Endothelial cell of umbilical vein (primary cell): ENCODE measurements around the gene DNAJB11. TPM values are rescaled to one million over a fixed set of nuclear protein-coding genes. Genes with fewer than 3 reads are reported as not detected.

Experiments used
- BruUV-seq: library from RNA; stranded (reverse); fragments of 400-500 nt; replicated peaks from 2 replicates; lab custom pipeline; 2021; lab: Mats Ljungman, UMichigan
- CTCF ChIA-PET: fragments of 300-600, 350-600 bp; sonication (Branson Sonifier 250); formaldehyde crosslinking; loops from one replicate; lab custom pipeline; 2021; ENCODE audit warnings: antibody characterized with exemption, inconsistent platforms; lab: Charles Lee
- POLR2A ChIA-PET: fragments of 300-600, 350-600 bp; sonication (Branson Sonifier 250); formaldehyde crosslinking; loops from one replicate; lab custom pipeline; 2021; ENCODE audit warnings: antibody characterized with exemption, inconsistent platforms; lab: Charles Lee
- DNase-seq: peaks from one replicate; pipeline ENCODE4 v3.0.0-alpha.2; 2011; ENCODE audit warnings: low read depth, low spot score
- FAIRE-seq: peaks from 2 replicates; lab custom pipeline; 2011; peaks lifted over from hg19 to GRCh38; lab: Jason Lieb, UNC
- H2AFZ ChIP-seq: 2 replicates; pipeline ENCODE4 v1.6.0; 2012; ENCODE audit warnings: low read depth, low read length, control low read depth, inconsistent platforms
- H3K27ac ChIP-seq: 2 replicates; pipeline ENCODE4 v1.5.1; 2011; ENCODE audit warnings: low read depth, mild to moderate bottlenecking, control low read depth, low read length, moderate library complexity; ENCODE audit not compliant: insufficient read depth
- H3K27me3 ChIP-seq, 2 experiments: 2 replicates each; pipeline versions ENCODE4 v1.6.0 to v1.6.1; 2011; ENCODE audit warnings: low read length in 2 of 2, mixed read lengths in 1 of 2; ENCODE audit not compliant: control insufficient read depth in 2 of 2, insufficient read depth in 2 of 2
- H3K36me3 ChIP-seq, 2 experiments: 2 replicates in 1 of 2; 3 replicates in 1 of 2; pipeline ENCODE4 v1.5.1; 2011; ENCODE audit warnings: low read length in 2 of 2, mild to moderate bottlenecking in 1 of 2, moderate library complexity in 1 of 2; ENCODE audit not compliant: control insufficient read depth in 2 of 2, insufficient read depth in 2 of 2; ENCODE audit errors: extremely low read depth in 1 of 2
- H3K4me1 ChIP-seq: 3 replicates; pipeline ENCODE4 v1.5.1; 2011; ENCODE audit warnings: mild to moderate bottlenecking, low read length; ENCODE audit not compliant: control insufficient read depth, insufficient read depth; ENCODE audit errors: extremely low read depth
- H3K4me2 ChIP-seq: 2 replicates; pipeline ENCODE4 v1.6.1; 2011; ENCODE audit warnings: low read length, control low read depth, mixed read lengths; ENCODE audit not compliant: insufficient read depth
- H3K4me3 ChIP-seq, 3 experiments: fragments of 200-600 bp in 1 of 3; sonication (generic), shearing (Covaris generic) in 1 of 3; replicated peaks in 1 of 3; 2 replicates each; pipeline ENCODE4 v1.5.1; 2011 to 2016; ENCODE audit warnings: control low read depth in 3 of 3, low read length in 3 of 3, mild to moderate bottlenecking in 2 of 3, inconsistent platforms in 1 of 3, low read depth in 1 of 3, moderate library complexity in 1 of 3; ENCODE audit not compliant: insufficient read depth in 1 of 3
- H3K79me2 ChIP-seq: 2 replicates; pipeline ENCODE4 v1.6.0; 2012; ENCODE audit warnings: low read length, inconsistent platforms; ENCODE audit not compliant: control insufficient read depth, insufficient read depth
- H3K9ac ChIP-seq: replicated peaks from 2 replicates; pipeline ENCODE3; 2011; ENCODE audit warnings: low read length, control low read depth; ENCODE audit not compliant: insufficient read depth; ENCODE audit errors: extremely low read depth
- H3K9me1 ChIP-seq: replicated peaks from 3 replicates; pipeline ENCODE4 v1.6.0; 2011; ENCODE audit warnings: mild to moderate bottlenecking, low read length; ENCODE audit not compliant: control insufficient read depth, insufficient read depth; ENCODE audit errors: extremely low read depth
- H3K9me3 ChIP-seq: replicated peaks from 2 replicates; pipeline ENCODE4 v1.5.1; 2012; ENCODE audit warnings: low read length, inconsistent platforms; ENCODE audit not compliant: control insufficient read depth, insufficient read depth
- H4K20me1 ChIP-seq: replicated peaks from 2 replicates; pipeline ENCODE3; 2011; ENCODE audit warnings: mild to moderate bottlenecking, low read length; ENCODE audit not compliant: control insufficient read depth, insufficient read depth; ENCODE audit errors: extremely low read depth
- EZH2 ChIP-seq: IDR thresholded peaks from 2 replicates; pipeline ENCODE4 v1.6.1; 2012; ENCODE audit warnings: borderline replicate concordance, low read depth, mild to moderate bottlenecking, moderate library complexity, low read length, inconsistent platforms; ENCODE audit not compliant: severe bottlenecking
- FOS ChIP-seq: IDR thresholded peaks from 2 replicates; pipeline ENCODE4 v1.6.1; 2011; ENCODE audit warnings: mild to moderate bottlenecking, low read length, moderate library complexity, borderline replicate concordance; ENCODE audit not compliant: insufficient read depth
- GATA2 ChIP-seq: IDR thresholded peaks from 2 replicates; pipeline ENCODE4 v1.7.0; 2011; ENCODE audit warnings: low read depth, mild to moderate bottlenecking, moderate library complexity, mixed read lengths, low read length; ENCODE audit not compliant: insufficient read length, insufficient read depth
- JUN ChIP-seq: IDR thresholded peaks from 2 replicates; pipeline ENCODE4 v1.6.1; 2011; ENCODE audit warnings: borderline replicate concordance, low read depth; ENCODE audit not compliant: insufficient read length, insufficient read depth
- MYC ChIP-seq: IDR thresholded peaks from one replicate; pipeline ENCODE4 v1.6.1; 2011; ENCODE audit warnings: mild to moderate bottlenecking, low read depth, low read length
- POLR2A ChIP-seq: IDR thresholded peaks from 2 replicates; pipeline ENCODE4 v1.6.1; 2012; ENCODE audit warnings: low read depth, mild to moderate bottlenecking, control low read depth, low read length
- POLR2AphosphoS5 ChIP-seq: IDR thresholded peaks from 2 replicates; pipeline ENCODE4 v1.6.1; 2012; ENCODE audit warnings: low read depth, mild to moderate bottlenecking, control low read depth, low read length, moderate library complexity; ENCODE audit not compliant: insufficient read depth
- dilution Hi-C: fragments of 300-500 bp; cut with MboI; formaldehyde crosslinking; loops from one replicate; pipeline ENCODE4 v1.15.0; 2019; ENCODE audit warnings: low sequenced_read_pairs; ENCODE audit not compliant: extremely low pct_ligation_motif_present
- intact Hi-C: fragments of 100-400 bp; cut with micrococcal nuclease; formaldehyde crosslinking; loops from one replicate; pipeline ENCODE4 v1.10.0; 2022
- polyA plus RNA-seq, 4 experiments: library from polyadenylated mRNA; depleted of rRNA in 3 of 4; stranded (reverse) in 3 of 4; unstranded in 1 of 4; fragments of >200 nt; gene quantifications; 2 replicates each; pipeline versions ENCODE4 v1.2.1 to v1.2.3, GENCODE V29; 2011 to 2012; ENCODE audit warnings: missing spikeins in 1 of 4
- total RNA-seq: library from RNA; stranded (reverse); gene quantifications from 2 replicates; pipeline ENCODE4 v1.2.3, GENCODE V29; 2021
- TF ChIP-seq, protein P1 (sequence below), 2 donors: IDR thresholded peaks; 1 replicate in 1 of 2; 2 replicates in 1 of 2; pipeline ENCODE4 v1.5.1; 2011; ENCODE audit warnings: low read length in 2 of 2, mild to moderate bottlenecking in 2 of 2, moderate library complexity in 2 of 2, control low read depth in 1 of 2, inconsistent platforms in 1 of 2, low read depth in 1 of 2; ENCODE audit not compliant: insufficient read depth in 1 of 2; ENCODE audit errors: extremely low read depth in 1 of 2
- TF ChIP-seq, protein P2 (sequence below): IDR thresholded peaks from 2 replicates; pipeline ENCODE4 v1.6.1; 2011; ENCODE audit not compliant: insufficient read depth, insufficient read length

Gene DNAJB11
- total and polyA plus RNA-seq, 2 donors (not counting 3 experiments of a cell fraction or from before 2014, with no cell fraction given) = 39.5 to 87.6 TPM

DNA sequence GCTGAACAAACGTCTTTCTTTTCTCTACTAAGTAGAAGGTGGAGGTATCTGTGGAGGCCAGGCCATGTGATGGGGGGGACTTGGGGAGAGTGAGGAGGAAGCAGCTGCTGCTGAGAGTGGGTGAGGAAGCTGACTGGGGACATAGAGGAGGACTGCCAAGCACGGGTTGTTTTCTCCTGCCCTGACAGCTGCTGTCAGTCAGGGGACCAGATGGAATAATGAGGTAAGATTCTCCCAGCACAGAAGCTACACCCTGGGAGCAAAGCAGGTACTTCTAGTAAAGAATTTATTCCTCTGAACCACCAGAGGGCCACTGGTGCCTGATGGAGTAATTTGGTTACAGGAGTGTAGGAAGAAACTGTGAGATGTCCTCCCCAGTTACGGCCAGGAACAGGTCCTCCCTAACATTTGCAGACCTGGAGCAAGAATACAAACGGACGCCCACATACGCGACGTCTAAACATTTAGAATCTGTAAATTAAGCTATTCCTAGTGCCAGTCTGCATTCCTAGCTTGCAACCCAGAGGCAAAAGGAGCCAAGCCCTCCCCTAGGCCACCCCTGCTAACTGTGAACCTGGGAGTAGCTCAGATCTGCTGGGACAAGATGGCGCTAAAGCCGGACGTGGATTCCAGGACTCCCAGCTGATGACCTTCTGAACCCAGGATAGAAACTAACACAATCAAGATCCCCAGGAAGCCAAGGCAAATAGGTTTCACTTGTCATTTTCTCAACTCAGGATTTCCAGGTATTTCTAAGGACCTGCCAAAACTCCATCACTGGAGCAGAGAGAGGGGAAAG lies 41.1 kb upstream of the DNAJB11 start:
- Histone ChIP-seq H2AFZ (no peak overlapping the region), H3K4me2 (no peak overlapping the region), H3K9me1 (no peaks in the 10 kb centered on the region), H3K36me3 (no peaks in the 10 kb centered on the region), H3K4me3 (no peak overlapping the region), H3K9ac (no peak overlapping the region), H3K27me3 (no peaks in the 10 kb centered on the region), H3K4me1 (no peaks in the 10 kb centered on the region), H3K27ac (no peak overlapping the region), H3K79me2 (no peaks in the 10 kb centered on the region), H3K9me3 (no peaks in the 10 kb centered on the region), H4K20me1 (no peaks in the 10 kb centered on the region)
- intact Hi-C loops (no loop called here), dilution Hi-C loops (no loop called here)
- TF ChIP-seq, protein P1, sequence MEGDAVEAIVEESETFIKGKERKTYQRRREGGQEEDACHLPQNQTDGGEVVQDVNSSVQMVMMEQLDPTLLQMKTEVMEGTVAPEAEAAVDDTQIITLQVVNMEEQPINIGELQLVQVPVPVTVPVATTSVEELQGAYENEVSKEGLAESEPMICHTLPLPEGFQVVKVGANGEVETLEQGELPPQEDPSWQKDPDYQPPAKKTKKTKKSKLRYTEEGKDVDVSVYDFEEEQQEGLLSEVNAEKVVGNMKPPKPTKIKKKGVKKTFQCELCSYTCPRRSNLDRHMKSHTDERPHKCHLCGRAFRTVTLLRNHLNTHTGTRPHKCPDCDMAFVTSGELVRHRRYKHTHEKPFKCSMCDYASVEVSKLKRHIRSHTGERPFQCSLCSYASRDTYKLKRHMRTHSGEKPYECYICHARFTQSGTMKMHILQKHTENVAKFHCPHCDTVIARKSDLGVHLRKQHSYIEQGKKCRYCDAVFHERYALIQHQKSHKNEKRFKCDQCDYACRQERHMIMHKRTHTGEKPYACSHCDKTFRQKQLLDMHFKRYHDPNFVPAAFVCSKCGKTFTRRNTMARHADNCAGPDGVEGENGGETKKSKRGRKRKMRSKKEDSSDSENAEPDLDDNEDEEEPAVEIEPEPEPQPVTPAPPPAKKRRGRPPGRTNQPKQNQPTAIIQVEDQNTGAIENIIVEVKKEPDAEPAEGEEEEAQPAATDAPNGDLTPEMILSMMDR (IDR thresholded peaks at IDR 0.05; ENCODE audit: extremely low read depth in 1 of 2, insufficient read depth in 1 of 2, low read depth in 1 of 2, low read length in 2 of 2) = no peak
- TF ChIP-seq EZH2 = no peak
- TF ChIP-seq POLR2AphosphoS5 = no peak
- no peak for TF ChIP-seq MYC
- TF ChIP-seq FOS = no peak
- TF ChIP-seq POLR2A = no peak
- TF ChIP-seq JUN = no peak
- TF ChIP-seq, protein P2, sequence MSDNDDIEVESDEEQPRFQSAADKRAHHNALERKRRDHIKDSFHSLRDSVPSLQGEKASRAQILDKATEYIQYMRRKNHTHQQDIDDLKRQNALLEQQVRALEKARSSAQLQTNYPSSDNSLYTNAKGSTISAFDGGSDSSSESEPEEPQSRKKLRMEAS = no peak
- no peak for TF ChIP-seq GATA2
- POLR2A ChIA-PET = no interaction called here
- CTCF ChIA-PET = interaction anchor here (0.7 to 2.5 kb wide), 5 partner anchors 10 to 586 kb away, joined by 3 to 10 read pairs (median 4); no protein-coding TSS in a partner anchor
- BruUV-seq = no TSS peak
- no peak for FAIRE-seq
- no peak for DNase-seq
